ENCODE data around the gene STAMBPL1. TPM values are rescaled to one million over a fixed set of nuclear protein-coding genes. Genes with fewer than 3 reads are reported as not detected.

The STAMBPL1 gene
- total RNA-seq, 4 donors from 2014 or later: 14.4 to 25.1 (median 16.2) TPM

DNA sequence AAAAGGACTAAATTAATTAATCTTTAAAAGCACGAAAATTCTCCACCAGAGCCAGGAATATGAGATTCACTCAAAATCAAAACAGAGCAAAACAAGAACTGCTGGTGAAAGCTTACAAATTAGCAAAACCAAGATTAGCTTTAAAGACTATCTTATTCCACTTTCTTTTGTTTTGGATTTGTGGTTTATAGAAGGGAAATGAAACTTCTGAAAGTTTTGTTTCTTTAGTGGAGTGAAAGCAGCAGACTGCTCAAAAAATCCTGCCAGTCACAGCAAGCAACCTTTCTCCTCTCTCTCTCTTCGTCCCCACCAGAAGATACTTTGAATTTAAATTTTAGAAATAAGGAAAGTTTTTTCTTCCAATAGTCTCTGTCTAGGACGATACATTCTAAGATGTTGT, 64.8 kb downstream of the STAMBPL1 start:
- ATAC-seq (ENCODE audit: low FRiP score) (no peak), DNase-seq (ENCODE audit: low spot score) (no peak)
- TF ChIP-seq, protein P1, sequence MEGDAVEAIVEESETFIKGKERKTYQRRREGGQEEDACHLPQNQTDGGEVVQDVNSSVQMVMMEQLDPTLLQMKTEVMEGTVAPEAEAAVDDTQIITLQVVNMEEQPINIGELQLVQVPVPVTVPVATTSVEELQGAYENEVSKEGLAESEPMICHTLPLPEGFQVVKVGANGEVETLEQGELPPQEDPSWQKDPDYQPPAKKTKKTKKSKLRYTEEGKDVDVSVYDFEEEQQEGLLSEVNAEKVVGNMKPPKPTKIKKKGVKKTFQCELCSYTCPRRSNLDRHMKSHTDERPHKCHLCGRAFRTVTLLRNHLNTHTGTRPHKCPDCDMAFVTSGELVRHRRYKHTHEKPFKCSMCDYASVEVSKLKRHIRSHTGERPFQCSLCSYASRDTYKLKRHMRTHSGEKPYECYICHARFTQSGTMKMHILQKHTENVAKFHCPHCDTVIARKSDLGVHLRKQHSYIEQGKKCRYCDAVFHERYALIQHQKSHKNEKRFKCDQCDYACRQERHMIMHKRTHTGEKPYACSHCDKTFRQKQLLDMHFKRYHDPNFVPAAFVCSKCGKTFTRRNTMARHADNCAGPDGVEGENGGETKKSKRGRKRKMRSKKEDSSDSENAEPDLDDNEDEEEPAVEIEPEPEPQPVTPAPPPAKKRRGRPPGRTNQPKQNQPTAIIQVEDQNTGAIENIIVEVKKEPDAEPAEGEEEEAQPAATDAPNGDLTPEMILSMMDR (IDR thresholded peaks at IDR 0.05): no peak

DNA sequence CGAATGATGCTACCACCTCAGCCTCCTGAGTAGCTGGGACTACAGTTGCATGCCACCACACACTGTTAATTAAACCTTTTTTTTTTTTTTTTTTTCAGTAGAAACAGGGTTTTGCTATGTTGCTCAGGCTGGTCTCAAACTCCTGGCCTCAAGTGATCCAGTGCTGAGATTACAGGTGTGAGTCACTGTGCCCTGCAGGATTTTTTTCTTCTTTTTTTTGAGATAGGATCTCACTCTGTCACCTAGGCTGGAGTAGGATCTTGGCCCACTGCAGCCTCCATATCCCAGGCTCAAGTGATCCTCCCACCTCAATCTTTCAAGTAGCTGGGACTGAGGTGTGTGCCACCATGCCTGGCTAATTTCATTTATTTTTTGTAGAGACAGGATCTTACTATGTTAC, 66.2 kb downstream of the STAMBPL1 start:
- no peak for ATAC-seq (ENCODE audit: low FRiP score)
- no peak for DNase-seq (ENCODE audit: low spot score)
- TF ChIP-seq, protein P1 (IDR thresholded peaks at IDR 0.05): no peak

DNA sequence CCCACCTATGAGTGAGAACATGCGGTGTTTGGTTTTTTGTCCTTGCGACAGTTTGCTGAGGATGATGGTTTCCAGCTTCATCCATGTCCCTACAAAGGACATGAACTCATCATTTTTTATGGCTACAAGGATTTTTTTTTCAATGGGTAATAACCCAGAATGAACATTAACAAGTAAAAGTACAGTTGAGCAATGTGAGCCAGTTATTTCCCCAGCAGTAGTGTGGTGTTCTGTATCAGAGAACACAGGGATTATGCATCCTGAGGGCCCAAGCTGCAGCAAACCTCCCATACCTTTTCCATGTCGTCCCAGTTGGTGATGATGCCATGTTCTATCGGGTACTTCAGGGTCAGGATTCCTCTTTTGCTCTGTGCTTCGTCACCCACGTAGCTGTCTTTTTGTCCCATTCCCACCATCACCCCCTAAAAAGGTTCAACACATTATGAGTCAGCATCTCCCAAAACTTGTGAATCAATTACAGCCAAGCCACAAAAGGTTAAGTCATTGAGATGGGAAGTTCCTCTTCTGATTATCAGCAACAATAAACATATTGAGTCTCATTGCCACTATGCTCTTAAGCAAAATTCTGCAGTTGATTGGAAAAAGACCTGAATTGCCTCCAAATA, 67.0 kb downstream of the STAMBPL1 start:
- DNase-seq (ENCODE audit: low spot score): no peak
- ATAC-seq (ENCODE audit: low FRiP score): no peak
- TF ChIP-seq, protein P1 (IDR thresholded peaks at IDR 0.05): no peak

DNA sequence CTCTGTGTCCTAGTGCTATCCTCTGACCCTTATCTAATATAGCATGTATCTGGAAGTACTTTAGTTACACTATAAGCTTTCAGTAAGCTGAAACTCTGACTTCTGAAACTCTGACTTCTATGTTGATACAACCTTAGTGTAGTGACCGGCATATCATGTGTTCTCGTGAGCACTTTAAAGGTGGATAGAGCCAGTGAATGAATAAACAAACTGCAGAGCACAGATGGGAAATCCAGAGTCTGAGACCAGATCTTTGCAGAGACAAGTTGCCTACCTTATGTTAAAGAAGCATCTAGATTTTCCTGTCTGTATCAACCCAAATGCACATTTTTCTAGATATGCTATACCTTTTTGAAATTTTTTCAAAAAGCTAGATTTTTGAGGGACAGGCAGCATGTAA, 69.0 kb downstream of the STAMBPL1 start:
- TF ChIP-seq, protein P1 (IDR thresholded peaks at IDR 0.05): no peak
- DNase-seq (ENCODE audit: low spot score): no peak

DNA sequence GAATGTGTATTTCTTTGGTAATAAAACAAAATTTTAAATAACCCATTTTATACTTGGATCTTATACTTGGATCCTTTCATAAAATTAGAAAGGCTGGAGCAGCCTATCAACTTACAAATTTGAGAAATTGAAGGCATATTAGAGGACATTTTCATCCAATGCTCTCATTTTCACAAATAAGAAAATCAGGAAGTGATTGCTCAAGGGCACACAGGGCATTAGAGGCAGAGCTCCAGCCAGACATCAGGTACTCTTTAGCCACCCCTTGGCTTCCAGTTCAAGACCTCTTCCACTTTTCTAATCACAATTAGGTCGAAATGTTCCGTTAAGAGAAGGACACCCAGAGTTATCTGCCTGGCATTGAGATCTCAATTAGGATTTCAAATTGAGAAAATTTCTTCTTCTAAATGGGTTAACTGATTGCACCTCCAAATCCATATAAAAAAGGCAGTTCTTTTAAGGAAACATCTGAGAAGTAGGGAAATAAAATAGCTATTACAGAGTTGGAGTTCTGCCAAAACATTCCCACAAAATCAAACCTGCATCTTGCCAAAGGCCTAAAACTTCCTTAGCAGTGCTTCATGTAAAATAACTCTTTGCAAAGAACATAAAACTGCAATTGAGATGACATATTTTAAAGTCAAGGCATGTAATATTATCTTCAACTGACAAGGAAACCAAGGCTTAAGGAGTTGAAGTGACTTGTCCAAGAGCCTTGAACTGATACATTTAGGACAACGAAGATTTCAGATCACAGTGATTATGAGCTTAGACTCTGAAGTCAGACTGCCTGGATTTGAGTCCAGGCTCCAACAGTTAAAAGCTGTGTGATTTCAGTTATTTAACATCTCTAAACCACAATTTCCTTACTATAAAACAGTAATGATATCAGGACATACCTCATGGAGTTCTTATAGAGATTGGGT, 70.1 kb downstream of the STAMBPL1 start:
- ATAC-seq (ENCODE audit: low FRiP score): no peak
- TF ChIP-seq, protein P1 (IDR thresholded peaks at IDR 0.05): no peak
- no peak for DNase-seq (ENCODE audit: low spot score)

More for the DNA sequence above, 69.0 kb downstream of the STAMBPL1 start:
- ATAC-seq (ENCODE audit: low FRiP score): no peak

DNA sequence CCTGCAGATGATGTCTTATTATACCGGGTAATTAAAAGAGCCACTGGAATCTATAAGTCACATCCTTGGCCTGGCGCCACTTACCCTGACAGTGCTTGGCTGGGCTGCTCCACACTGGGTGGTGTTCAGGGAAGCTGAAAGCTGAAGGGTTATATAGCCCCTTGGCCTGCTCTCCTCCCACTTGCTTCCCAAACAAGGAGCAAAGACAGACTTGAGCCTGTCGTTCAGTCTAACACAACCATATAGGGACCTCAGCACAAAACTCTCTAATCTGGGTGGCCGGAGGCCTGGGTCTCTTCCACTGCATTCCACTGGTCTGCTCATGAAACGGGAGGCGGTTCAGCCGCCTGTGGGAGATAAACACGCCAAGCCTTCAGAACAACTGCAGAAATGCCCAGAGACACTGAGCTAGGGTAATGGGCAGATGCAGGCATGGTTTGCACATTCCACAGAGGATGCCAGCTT, 72.6 kb downstream of the STAMBPL1 start, which contains the start of gene ACTA2:
Gene ACTA2, minus strand, starts transcription at position 127 of the 465 bp plus-strand sequence. CDS start 3,843 bp downstream, outside the sequence.
- DNase-seq (ENCODE audit: low spot score): no peak
- TF ChIP-seq, protein P1 (IDR thresholded peaks at IDR 0.05): no peak
- peak; percentile 24 for ATAC-seq (ENCODE audit: low FRiP score)
